ENCODE data around the gene LEF1.

DNA sequence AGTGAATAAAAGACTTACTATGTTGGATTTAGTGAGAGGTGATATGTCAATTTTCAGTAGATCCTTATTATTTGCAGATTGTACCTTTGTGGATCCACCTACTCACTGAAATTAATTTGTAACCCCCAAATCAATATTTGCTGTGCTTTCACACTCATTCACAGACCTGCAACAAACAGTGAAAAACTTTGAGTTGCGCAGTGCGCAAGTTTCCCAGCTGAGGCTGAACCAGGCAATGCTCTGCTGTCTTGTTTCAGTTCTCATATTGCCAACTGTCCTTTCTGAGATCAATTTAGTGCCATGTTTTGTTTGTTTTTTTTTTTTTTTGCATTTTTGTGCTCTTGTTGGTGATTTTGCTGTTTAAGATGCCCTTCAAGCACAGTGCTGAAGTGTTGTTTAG, 40.8 kb upstream of the LEF1 start:
- TF ChIP-seq, protein P1, sequence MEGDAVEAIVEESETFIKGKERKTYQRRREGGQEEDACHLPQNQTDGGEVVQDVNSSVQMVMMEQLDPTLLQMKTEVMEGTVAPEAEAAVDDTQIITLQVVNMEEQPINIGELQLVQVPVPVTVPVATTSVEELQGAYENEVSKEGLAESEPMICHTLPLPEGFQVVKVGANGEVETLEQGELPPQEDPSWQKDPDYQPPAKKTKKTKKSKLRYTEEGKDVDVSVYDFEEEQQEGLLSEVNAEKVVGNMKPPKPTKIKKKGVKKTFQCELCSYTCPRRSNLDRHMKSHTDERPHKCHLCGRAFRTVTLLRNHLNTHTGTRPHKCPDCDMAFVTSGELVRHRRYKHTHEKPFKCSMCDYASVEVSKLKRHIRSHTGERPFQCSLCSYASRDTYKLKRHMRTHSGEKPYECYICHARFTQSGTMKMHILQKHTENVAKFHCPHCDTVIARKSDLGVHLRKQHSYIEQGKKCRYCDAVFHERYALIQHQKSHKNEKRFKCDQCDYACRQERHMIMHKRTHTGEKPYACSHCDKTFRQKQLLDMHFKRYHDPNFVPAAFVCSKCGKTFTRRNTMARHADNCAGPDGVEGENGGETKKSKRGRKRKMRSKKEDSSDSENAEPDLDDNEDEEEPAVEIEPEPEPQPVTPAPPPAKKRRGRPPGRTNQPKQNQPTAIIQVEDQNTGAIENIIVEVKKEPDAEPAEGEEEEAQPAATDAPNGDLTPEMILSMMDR (conservative IDR thresholded peaks at IDR 0.05; ENCODE audit: low read depth in 2 of 2) = no peak
- TF ChIP-seq, protein P2, sequence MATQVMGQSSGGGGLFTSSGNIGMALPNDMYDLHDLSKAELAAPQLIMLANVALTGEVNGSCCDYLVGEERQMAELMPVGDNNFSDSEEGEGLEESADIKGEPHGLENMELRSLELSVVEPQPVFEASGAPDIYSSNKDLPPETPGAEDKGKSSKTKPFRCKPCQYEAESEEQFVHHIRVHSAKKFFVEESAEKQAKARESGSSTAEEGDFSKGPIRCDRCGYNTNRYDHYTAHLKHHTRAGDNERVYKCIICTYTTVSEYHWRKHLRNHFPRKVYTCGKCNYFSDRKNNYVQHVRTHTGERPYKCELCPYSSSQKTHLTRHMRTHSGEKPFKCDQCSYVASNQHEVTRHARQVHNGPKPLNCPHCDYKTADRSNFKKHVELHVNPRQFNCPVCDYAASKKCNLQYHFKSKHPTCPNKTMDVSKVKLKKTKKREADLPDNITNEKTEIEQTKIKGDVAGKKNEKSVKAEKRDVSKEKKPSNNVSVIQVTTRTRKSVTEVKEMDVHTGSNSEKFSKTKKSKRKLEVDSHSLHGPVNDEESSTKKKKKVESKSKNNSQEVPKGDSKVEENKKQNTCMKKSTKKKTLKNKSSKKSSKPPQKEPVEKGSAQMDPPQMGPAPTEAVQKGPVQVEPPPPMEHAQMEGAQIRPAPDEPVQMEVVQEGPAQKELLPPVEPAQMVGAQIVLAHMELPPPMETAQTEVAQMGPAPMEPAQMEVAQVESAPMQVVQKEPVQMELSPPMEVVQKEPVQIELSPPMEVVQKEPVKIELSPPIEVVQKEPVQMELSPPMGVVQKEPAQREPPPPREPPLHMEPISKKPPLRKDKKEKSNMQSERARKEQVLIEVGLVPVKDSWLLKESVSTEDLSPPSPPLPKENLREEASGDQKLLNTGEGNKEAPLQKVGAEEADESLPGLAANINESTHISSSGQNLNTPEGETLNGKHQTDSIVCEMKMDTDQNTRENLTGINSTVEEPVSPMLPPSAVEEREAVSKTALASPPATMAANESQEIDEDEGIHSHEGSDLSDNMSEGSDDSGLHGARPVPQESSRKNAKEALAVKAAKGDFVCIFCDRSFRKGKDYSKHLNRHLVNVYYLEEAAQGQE (IDR thresholded peaks at IDR 0.05; ENCODE audit: unreplicated experiment) = no peak
- TF ChIP-seq CREB1 (CRISPR knock-in tag; IDR thresholded peaks at IDR 0.05; ENCODE audit: low read depth) (no peak), EZH2 (IDR thresholded peaks at IDR 0.05; ENCODE audit: low read depth, unreplicated experiment) (no peak), EZH2phosphoT487 (IDR thresholded peaks at IDR 0.05; ENCODE audit: unreplicated experiment) (no peak), POLR2AphosphoS5 (IDR thresholded peaks at IDR 0.05; ENCODE audit: low read depth) (no peak), JUNB (IDR thresholded peaks at IDR 0.05; ENCODE audit: unreplicated experiment) (no peak), NANOG (IDR thresholded peaks at IDR 0.05; ENCODE audit: borderline replicate concordance) (no peak), ZNF331 (CRISPR knock-in tag; IDR thresholded peaks at IDR 0.05; ENCODE audit: low read depth) (no peak), ZNF114 (CRISPR knock-in tag; IDR thresholded peaks at IDR 0.05) (no peak)
- TF ChIP-seq, protein P3, sequence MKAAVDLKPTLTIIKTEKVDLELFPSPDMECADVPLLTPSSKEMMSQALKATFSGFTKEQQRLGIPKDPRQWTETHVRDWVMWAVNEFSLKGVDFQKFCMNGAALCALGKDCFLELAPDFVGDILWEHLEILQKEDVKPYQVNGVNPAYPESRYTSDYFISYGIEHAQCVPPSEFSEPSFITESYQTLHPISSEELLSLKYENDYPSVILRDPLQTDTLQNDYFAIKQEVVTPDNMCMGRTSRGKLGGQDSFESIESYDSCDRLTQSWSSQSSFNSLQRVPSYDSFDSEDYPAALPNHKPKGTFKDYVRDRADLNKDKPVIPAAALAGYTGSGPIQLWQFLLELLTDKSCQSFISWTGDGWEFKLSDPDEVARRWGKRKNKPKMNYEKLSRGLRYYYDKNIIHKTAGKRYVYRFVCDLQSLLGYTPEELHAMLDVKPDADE (IDR thresholded peaks at IDR 0.05) = no peak
- TF ChIP-seq, protein P4, sequence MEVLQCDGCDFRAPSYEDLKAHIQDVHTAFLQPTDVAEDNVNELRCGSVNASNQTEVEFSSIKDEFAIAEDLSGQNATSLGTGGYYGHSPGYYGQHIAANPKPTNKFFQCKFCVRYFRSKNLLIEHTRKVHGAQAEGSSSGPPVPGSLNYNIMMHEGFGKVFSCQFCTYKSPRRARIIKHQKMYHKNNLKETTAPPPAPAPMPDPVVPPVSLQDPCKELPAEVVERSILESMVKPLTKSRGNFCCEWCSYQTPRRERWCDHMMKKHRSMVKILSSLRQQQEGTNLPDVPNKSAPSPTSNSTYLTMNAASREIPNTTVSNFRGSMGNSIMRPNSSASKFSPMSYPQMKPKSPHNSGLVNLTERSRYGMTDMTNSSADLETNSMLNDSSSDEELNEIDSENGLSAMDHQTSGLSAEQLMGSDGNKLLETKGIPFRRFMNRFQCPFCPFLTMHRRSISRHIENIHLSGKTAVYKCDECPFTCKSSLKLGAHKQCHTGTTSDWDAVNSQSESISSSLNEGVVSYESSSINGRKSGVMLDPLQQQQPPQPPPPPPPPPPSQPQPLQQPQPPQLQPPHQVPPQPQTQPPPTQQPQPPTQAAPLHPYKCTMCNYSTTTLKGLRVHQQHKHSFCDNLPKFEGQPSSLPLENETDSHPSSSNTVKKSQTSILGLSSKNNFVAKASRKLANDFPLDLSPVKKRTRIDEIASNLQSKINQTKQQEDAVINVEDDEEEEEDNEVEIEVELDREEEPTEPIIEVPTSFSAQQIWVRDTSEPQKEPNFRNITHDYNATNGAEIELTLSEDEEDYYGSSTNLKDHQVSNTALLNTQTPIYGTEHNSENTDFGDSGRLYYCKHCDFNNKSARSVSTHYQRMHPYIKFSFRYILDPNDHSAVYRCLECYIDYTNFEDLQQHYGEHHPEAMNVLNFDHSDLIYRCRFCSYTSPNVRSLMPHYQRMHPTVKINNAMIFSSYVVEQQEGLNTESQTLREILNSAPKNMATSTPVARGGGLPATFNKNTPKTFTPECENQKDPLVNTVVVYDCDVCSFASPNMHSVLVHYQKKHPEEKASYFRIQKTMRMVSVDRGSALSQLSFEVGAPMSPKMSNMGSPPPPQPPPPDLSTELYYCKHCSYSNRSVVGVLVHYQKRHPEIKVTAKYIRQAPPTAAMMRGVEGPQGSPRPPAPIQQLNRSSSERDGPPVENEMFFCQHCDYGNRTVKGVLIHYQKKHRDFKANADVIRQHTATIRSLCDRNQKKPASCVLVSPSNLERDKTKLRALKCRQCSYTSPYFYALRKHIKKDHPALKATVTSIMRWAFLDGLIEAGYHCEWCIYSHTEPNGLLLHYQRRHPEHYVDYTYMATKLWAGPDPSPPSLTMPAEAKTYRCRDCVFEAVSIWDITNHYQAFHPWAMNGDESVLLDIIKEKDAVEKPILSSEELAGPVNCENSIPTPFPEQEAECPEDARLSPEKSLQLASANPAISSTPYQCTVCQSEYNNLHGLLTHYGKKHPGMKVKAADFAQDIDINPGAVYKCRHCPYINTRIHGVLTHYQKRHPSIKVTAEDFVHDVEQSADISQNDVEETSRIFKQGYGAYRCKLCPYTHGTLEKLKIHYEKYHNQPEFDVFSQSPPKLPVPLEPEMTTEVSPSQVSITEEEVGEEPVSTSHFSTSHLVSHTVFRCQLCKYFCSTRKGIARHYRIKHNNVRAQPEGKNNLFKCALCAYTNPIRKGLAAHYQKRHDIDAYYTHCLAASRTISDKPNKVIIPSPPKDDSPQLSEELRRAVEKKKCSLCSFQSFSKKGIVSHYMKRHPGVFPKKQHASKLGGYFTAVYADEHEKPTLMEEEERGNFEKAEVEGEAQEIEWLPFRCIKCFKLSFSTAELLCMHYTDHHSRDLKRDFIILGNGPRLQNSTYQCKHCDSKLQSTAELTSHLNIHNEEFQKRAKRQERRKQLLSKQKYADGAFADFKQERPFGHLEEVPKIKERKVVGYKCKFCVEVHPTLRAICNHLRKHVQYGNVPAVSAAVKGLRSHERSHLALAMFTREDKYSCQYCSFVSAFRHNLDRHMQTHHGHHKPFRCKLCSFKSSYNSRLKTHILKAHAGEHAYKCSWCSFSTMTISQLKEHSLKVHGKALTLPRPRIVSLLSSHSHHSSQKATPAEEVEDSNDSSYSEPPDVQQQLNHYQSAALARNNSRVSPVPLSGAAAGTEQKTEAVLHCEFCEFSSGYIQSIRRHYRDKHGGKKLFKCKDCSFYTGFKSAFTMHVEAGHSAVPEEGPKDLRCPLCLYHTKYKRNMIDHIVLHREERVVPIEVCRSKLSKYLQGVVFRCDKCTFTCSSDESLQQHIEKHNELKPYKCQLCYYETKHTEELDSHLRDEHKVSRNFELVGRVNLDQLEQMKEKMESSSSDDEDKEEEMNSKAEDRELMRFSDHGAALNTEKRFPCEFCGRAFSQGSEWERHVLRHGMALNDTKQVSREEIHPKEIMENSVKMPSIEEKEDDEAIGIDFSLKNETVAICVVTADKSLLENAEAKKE (CRISPR knock-in tag; IDR thresholded peaks at IDR 0.05) = no peak

Data from GM23338 (cell line).